Activated T-helper 9 cell treated with anti-CD3 and anti-CD28 coated beads, Interleukin-2, amount 50 U/mL, for 16 hours (primary cell): ENCODE measurements around the gene UNC5C.
"Not testable (repeated sequence)": the region's sequence is repeated elsewhere in the genome, so short reads cannot be mapped to it uniquely, and the experiment has no call there.

Experiments
- DNase-seq: peaks from one replicate; pipeline ENCODE4 v3.0.0-alpha.2; 2020; ENCODE audit warnings: low read depth

UNC5C gene

DNA sequence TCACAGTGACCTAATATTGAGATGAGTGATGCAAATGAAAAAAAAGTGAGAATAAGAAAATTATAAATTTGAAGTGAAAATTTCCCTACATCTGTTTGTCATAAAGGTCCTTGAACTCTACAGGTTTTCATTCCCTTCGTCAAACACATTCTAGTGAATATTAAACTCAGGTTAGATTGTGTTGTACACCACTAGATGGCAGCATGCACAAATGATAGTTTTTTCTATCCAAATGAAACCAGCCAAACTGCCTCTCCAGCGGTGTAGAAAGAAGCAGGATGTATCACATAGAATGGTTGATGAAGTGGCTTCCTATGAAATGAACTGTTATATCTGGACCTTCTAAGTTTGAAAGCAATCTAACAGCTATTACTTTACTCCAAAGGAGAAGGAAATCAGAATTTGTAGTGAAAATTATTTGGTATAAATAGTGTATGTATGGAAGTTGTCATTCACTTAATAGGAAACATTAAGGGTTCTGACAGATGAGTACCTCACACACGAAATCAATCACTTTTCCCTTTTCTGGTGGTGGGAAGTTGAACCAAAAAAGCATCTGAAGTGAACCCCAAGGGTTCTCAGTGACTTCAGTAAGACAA is 382.7 kb downstream of the UNC5C start:
- DNase-seq: no peak

DNA sequence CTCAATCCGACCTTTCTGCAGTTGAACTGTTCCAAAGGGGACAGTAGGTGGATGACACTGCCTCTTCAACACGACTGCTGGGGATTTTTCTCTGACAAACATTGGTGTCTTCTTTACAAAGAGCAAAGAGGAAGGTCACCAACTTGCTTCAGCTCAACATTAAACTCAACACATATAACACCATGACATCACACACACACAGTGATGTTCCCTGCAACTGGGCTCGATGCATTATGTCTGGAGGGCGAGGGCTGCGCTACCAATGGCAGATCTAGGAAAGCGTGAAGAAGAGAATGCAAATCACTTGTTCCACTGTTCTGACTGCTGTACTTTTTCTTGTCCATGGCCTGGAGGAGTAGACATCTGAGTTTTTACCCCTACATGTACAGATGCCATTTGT is 385.9 kb downstream of the UNC5C start:
- no peak for DNase-seq

DNA sequence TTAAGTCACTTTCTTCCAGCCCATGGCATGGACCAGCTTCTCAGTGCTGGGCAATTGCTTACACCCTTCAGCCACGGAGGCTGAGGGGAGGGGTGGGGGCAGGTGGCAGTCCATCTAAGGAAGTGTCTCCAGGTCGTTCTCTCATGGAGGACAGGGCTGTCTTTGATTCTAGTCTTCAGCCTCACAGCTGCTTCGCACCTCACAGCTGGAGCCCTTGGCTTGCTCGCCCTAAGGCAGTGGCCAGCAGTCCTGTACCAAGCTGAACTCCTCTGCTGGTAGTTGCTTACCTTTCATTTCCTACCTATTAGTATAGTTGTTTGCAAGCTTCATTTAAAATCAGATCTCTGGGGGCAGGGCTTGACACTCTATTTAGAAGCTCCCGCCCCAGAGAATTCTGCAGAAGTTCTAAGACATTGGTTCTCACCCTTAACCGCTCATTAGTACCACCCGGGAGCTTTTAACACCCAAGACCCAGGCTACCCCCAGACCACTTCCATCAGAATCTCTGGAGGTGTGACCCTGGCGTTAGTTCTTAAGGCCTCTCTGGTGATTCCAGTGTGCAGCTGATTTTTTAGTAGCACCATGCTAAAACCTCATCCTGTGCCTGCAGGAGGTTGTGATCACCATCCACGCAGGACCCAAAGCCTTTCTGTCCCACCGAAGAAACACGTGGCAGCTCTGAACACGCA is 386.8 kb downstream of the UNC5C start:
- DNase-seq: no peak

DNA sequence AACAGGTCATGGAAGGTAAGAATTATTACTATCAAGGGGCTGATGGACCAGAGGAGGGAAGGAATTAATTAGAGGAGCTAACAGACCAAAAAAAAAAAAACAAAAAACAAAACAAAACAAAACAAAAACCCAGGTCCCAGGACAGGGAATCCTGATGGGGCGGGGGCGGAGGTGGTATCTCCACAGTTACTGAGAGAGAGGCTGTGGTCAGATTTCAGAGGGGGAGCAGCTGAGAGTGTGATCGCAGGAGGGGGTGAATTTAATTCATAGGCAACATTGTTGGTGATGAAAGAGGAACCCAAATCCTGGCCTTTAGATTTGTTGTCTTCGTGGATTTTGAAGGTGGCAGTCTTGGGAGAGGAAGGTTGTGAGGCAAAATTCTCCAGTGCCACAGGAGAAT is 389.4 kb downstream of the UNC5C start:
- no peak for DNase-seq

GRCh38 chr4:95158626-95159025 is 390.1 kb downstream of the UNC5C start:
- no peak for DNase-seq

DNA sequence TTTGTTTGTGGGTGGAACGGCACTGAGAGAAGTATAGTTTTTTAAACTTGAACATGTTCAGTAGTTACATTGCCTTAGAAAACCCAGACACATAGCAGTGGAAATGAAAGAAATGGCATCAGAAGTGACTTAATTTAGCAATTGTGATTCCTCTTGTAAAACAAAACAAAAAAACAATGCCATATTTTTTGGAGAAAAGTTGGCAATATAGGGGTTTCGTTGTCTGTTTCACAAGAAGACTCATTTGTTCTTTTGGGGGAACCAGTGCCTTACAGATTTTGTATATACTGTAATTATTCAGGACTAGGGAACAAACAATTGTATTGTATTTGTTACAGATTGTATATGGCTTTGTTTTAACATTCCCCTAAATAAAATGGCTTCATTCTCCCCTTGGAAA is 390.7 kb downstream of the UNC5C start:
- no peak for DNase-seq

DNA sequence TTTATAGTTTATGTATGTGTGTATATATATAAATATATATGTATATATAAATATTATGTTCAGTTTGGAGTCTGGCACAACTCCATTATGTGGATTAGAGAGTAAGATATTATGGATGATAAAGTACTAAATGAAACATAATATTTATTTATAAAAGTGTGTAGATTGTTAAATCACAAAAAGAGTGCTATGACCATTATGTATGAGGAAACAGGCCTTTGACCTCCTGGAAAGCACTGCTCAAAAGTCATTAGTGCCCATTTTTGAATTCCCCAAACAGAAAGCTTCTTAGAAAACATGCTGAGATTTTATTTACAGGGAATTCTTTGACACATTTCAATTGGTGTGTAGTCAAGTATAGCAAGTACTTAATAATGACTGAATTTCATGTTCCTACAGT is 391.2 kb downstream of the UNC5C start:
- DNase-seq: no peak

GRCh38 chr4:95156452-95156765 is 392.4 kb downstream of the UNC5C start:
- no peak for DNase-seq

- no peak for DNase-seq
Observed at GRCh38 chr4:95155759-95156451, 392.9 kb downstream of the UNC5C start.

- no peak for DNase-seq
Observed at GRCh38 chr4:95153182-95153581, 395.6 kb downstream of the UNC5C start.

- DNase-seq: no peak
Observed at GRCh38 chr4:95151255-95151654, 397.5 kb downstream of the UNC5C start.

GRCh38 chr4:95142932-95143331 is 405.8 kb downstream of the UNC5C start:
- no peak for DNase-seq

DNA sequence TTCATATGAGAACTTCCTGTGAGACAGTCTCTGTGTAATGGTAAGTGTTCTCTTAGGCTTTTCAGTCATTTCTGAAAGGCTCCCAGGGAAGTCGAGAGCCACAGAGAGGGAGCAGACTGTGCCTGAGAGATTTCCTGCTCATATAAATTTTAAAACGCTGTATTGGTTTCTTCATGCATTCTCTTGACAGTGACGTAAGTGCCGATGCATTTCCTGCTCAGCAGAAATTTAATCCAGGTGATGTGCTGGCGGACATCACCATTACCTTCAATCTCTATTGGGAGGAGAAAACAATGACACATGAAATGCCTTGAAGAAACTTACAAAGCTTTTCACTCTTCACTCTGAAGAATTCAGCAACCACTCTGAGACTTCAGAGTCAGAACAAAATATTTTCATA is 407.4 kb downstream of the UNC5C start:
- DNase-seq: no peak

DNA sequence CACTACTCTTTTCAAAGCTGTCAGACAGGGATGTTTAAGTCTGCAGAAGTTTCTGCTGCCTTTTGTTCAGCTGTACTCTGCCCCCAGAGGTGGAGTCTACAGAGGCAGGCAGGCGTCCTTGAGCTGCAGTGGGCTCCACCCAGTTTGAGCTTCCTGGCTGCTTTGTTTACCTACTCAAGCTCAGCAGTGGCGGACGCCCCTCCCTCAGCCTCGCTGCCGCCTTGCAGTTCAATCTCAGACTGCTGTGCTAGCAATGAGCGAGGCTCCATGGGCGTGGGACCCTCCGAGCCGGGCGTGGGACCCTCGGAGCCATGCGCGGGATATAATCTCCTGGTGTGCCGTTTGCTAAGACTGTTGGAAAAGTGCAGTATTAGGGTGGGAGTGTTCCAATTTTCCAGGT is 409.3 kb downstream of the UNC5C start:
- not testable (repeated sequence) for DNase-seq

DNA sequence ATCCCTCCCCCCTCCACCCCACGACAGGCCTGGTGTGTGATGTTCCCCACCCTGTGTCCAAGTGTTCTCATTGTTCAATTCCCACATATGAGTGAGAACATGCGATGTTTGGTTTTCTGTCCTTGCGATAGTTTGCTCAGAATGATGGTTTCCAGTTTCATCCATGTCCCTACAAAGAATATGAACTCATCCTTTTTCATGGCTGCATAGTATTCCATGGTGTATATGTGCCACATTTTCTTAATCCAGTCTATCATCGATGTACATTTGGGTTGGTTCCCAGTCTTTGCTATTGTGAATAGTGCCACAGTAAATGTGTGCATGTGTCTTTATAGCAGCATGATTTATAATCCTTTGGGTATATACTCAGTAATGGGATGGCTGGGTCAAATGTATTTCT is 414.8 kb downstream of the UNC5C start:
- DNase-seq: not testable (repeated sequence)

- DNase-seq: no peak
Observed at GRCh38 chr4:95129821-95130311, 418.9 kb downstream of the UNC5C start.

DNA sequence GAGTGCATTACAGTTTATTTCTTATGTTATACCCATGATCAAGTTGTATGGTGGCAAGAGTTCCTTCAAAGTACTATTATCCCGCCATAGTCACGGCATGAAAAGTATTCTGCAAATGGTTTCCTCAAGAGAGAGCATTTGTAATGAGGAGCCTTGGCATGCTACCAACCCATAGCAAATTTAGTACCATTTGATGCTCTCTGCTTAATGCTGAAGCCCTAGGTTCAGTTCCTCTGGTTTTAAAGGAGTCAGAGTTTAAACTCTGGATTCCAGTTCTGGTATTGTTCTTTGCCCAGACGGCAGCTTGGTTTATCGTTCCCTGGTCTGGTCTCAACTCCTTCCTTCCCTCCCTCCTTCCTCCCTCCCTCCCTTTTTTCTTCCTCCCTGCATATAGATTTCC is 419.7 kb downstream of the UNC5C start:
- no peak for DNase-seq

DNA sequence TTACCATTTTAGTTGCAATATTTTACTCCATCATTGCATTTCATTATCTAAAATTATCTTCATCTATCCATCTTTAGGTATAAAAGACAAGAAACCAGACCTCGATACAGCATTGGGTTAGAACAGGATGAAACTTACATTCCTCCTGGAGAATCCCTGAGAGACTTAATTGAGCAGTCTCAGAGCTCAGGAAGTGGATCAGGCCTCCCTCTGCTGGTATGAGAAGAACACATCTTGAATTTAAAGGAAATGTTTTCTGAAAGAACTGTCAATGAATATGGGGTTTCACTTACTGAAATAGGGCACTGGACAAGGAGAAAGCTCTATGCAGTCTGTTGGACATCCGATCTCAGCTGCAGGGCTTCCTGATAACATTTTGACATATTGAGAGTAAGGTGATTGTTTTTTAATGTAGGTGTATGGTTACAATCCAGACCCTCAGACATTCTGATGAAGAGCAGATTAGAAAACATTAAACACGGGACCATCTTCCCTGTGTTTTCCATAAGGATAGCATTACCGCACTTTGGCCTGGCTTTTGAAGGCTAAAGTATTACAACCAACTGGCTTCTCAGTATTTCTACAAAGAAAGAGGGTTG is 423.8 kb downstream of the UNC5C start:
- no peak for DNase-seq

DNA sequence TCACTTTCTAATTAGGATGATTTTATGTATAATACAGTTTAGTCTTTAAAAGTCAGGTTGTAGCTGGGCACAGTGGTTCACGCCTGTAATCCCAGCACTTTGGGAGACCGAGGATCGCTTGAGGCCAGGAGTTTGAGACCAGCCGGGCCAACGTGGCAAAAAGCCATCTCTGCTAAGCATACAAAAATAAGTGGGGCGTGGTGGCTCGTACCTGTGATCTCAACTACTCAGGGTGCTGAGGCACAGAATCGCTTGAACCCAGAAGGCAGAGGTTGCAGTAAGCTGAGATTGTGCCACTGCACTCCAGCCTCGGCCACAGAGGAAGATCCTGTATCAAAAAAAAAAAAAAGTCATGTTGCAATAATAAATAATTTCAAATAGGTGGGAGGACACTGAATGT is 426.8 kb downstream of the UNC5C start:
- no peak for DNase-seq

DNA sequence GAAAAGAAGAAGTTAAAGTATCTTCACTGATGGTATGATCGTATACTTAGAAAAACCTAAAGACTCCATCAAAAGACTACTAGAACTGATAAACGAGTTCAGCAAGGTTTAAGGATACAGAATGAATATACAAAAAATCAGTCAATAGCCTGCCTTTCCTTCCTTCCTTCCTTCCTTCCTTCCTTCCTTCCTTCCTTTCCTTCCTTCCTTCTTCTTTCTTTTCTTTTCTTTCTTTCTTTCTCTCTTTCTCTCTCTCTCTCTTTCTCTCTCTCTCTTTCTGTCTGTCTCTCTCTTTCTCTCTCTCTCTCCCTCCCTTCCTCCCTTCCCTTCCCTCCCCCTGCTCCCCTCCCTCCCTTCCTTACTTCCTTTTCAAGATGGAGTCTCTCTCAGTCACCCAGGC is 428.3 kb downstream of the UNC5C start:
- no peak for DNase-seq

DNA sequence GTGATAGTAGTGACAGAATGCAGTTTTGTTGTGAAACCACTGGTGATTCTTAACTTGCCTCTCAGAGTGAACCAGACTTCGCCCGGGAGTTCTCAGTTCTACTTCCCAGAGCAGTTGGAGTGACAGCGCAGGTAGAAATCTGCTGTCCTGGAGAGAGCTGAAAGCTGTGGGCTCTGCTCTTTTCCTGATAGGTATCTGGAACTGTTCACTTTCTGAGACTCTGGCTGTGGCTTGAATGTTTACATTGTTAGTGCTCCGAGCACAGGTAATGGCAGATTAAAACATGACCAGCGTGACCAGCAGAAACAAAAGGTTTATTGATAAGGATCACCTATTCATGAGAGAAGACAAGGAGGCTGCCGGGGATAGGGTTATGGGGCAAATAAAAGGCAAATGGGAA is 430.3 kb downstream of the UNC5C start:
- DNase-seq: no peak

- DNase-seq: no peak
Observed at GRCh38 chr4:95114521-95114920, 434.3 kb downstream of the UNC5C start.
